Colonic mucosa (tissue), 4 donors: Measurements from ENCODE around the gene OR4B1. TPM values are rescaled to one million over a fixed set of nuclear protein-coding genes. Genes with fewer than 3 reads are reported as not detected.

Experiments
- DNase-seq: peaks from one replicate; pipeline ENCODE4 v3.0.0-alpha.2; 2020
- H3K27ac ChIP-seq: fragments of 200-600 bp; one replicate; pipeline ENCODE4 v1.8.0; 2021
- H3K27me3 ChIP-seq: fragments of 200-600 bp; one replicate; pipeline ENCODE4 v1.8.0; 2021
- H3K36me3 ChIP-seq: fragments of 200-600 bp; one replicate; pipeline ENCODE4 v1.8.0; 2021
- H3K4me1 ChIP-seq: fragments of 200-600 bp; one replicate; pipeline ENCODE4 v1.8.0; 2021; ENCODE audit warnings: mild to moderate bottlenecking
- H3K4me3 ChIP-seq: fragments of 200-600 bp; one replicate; pipeline ENCODE4 v1.8.0; 2021
- H3K9ac ChIP-seq, 2 donors: one replicate each; pipeline ENCODE4 v1.7.0; 2013; ENCODE audit warnings: control low read depth in 2 of 2, low read depth in 2 of 2, low read length in 2 of 2
- H3K9me3 ChIP-seq: fragments of 200-600 bp; one replicate; pipeline ENCODE4 v1.8.0; 2021
- intact Hi-C: fragments of 100-400 bp; cut with DNase I; formaldehyde crosslinking; loops from one replicate; pipeline ENCODE4 v1.14.1; 2022
- total RNA-seq, 2 donors: library from RNA; stranded (reverse); fragmentation: NEBNext Ultra II Directional in 1 of 2; extraction: Animal tissue kit (Norgen Biotek cat#: 25700) in 1 of 2; gene quantifications; one replicate each; pipeline ENCODE4 v1.2.1, GENCODE V29; 2021
- TF ChIP-seq, protein P1 (sequence below): fragments of 200-600 bp; IDR thresholded peaks from one replicate; pipeline ENCODE4 v1.8.0; 2022; ENCODE audit warnings: antibody characterized with exemption, mild to moderate bottlenecking
- donor health status: healthy.
- donor health status: DM: no; HTN: no; CAD: no.
- donor health status: DM: no; HTN: no; CAD: no.

The OR4B1 gene
- total RNA-seq, 2 donors from 2014 or later = not detected

DNA sequence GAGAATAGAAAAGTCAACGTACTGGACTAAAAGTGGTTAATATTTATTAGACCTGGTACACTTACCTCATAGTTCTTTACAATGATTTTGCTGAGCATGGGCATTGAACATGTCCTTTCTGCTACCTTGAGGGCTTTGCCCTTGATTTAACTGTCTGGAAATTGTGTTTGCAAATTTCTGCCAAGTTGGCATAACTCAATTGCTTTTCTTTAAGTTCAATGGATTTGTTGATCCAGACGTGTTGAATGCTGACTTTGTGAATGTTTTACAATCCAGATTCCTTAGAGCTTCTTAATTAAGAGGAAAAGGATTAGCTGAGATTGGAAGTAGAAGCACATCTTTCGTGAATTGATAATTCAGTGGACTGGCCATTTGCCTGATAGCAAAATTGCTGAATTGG, 21.1 kb downstream of the OR4B1 start:
- H3K4me3 ChIP-seq = no peak overlapping the region
- no peak for DNase-seq
- no peak overlapping the region for H3K9ac ChIP-seq
- intact Hi-C loops = no loop called here
- TF ChIP-seq, protein P1, sequence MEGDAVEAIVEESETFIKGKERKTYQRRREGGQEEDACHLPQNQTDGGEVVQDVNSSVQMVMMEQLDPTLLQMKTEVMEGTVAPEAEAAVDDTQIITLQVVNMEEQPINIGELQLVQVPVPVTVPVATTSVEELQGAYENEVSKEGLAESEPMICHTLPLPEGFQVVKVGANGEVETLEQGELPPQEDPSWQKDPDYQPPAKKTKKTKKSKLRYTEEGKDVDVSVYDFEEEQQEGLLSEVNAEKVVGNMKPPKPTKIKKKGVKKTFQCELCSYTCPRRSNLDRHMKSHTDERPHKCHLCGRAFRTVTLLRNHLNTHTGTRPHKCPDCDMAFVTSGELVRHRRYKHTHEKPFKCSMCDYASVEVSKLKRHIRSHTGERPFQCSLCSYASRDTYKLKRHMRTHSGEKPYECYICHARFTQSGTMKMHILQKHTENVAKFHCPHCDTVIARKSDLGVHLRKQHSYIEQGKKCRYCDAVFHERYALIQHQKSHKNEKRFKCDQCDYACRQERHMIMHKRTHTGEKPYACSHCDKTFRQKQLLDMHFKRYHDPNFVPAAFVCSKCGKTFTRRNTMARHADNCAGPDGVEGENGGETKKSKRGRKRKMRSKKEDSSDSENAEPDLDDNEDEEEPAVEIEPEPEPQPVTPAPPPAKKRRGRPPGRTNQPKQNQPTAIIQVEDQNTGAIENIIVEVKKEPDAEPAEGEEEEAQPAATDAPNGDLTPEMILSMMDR = no peak
- H3K27me3 ChIP-seq = no peaks in the 10 kb centered on the region
- H3K27ac ChIP-seq = no peak overlapping the region
- H3K36me3 ChIP-seq = no peaks in the 10 kb centered on the region
- H3K9me3 ChIP-seq = no peaks in the 10 kb centered on the region
- H3K4me1 ChIP-seq = no peaks in the 10 kb centered on the region

DNA sequence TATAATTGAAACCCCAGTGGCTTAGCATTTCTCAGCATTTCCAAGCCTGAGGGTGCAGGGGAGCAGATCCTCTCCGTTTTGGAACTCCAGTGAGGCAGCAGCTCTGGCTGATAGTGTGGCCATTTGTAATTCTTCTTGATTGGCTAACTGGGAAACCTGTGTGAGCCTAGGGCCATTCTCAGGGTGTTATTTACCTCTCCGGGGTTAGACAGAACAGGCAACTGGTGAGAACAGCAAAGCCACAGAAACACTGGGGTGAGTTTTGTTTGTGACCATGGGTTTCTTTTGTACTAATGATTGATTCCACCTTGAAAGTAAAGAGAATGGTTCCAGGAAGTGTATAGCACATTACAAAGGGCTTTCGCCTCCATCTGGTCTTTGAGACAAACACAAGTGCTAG, 25.9 kb downstream of the OR4B1 start:
- Histone ChIP-seq H3K27ac (no peak overlapping the region), H3K4me1 (no peaks in the 10 kb centered on the region), H3K9ac (no peak overlapping the region), H3K4me3 (no peak overlapping the region), H3K36me3 (no peaks in the 10 kb centered on the region), H3K9me3 (no peaks in the 10 kb centered on the region), H3K27me3 (no peaks in the 10 kb centered on the region)
- TF ChIP-seq, protein P1 = no peak
- intact Hi-C loops = no loop called here
- DNase-seq = no peak

DNA sequence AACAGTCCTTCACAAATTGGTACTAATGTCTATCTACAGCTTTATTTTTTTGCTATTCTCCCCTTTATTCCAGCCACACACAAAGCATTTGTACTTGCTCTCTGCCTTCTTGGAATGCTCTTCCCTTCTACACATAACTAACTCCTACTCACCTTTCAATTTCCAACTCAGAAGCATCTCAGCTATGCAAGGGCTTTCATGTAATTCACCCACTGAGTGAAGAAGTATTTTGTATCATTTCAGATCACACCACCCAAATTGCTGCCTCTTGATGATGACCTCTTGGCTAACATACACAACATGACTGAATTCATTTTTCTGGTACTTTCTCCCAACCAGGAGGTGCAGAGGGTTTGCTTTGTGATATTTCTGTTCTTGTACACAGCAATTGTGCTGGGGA, 28.2 kb downstream of the OR4B1 start, which contains the start of gene OR4X2:
Gene OR4X2 (plus strand): TSS at position 301 of the 400 bp plus-strand sequence. CDS start 0 bp downstream, at position 301.
- Histone ChIP-seq H3K4me3 (no peak within 1 kb of the TSS), H3K27me3 (no peaks in the 10 kb centered on the region), H3K36me3 (no peaks in the 10 kb centered on the region), H3K9me3 (no peaks in the 10 kb centered on the region), H3K27ac (no peak within 1 kb of the TSS), H3K9ac (no peak within 1 kb of the TSS), H3K4me1 (no peaks in the 10 kb centered on the region)
- no peak for DNase-seq
- intact Hi-C loops = no loop called here
- TF ChIP-seq, protein P1 = no peak

DNA sequence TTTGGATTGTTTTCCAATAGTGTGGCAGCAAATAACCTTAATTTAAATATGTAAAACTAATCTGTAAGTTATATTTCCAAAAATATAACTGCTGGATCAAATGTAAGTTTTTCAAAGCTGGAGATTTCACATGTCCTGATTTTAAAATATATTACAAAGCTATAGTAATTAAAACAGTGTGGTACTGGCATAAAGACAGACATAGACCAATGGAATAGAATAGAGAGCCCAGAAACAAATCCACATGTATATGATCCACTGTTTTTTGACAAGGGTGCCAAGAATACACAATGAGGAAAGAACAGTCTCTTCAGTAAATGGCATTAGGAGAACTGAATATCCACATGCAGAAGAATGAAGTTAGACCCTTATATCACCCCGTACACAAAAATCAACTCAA, 32.3 kb downstream of the OR4B1 start:
- no peak overlapping the region for H3K9ac ChIP-seq
- no peaks in the 10 kb centered on the region for H3K27me3 ChIP-seq
- no peak for DNase-seq
- TF ChIP-seq, protein P1 = no peak
- no peak overlapping the region for H3K4me3 ChIP-seq
- H3K4me1 ChIP-seq = no peaks in the 10 kb centered on the region
- no peaks in the 10 kb centered on the region for H3K36me3 ChIP-seq
- no peaks in the 10 kb centered on the region for H3K9me3 ChIP-seq
- no peak overlapping the region for H3K27ac ChIP-seq
- intact Hi-C loops = no loop called here

DNA sequence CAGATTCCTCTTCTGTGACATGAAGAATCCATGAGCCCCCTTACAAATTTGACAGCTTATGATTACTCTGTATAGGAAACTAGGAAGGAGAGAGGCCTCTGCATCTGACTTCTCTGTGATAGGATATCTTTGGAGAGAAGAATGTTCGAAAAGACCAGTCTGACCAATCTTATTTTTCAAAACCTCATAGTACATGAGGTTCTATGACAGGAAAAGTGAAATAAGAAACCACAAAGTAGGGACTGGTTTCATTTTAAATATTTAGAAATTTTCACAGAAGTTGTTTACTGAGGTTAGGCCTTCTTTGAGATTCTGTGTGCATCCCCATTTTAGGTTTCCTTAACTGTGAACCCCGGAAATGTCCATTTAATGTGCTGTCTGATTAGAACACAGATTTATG, 45.0 kb downstream of the OR4B1 start:
- intact Hi-C loops = no loop called here
- H3K9ac ChIP-seq = no peak overlapping the region
- no peak for DNase-seq
- no peaks in the 10 kb centered on the region for H3K36me3 ChIP-seq
- no peaks in the 10 kb centered on the region for H3K4me1 ChIP-seq
- no peak overlapping the region for H3K27ac ChIP-seq
- no peak overlapping the region for H3K4me3 ChIP-seq
- no peaks in the 10 kb centered on the region for H3K9me3 ChIP-seq
- H3K27me3 ChIP-seq = no peaks in the 10 kb centered on the region
- TF ChIP-seq, protein P1 = no peak

DNA sequence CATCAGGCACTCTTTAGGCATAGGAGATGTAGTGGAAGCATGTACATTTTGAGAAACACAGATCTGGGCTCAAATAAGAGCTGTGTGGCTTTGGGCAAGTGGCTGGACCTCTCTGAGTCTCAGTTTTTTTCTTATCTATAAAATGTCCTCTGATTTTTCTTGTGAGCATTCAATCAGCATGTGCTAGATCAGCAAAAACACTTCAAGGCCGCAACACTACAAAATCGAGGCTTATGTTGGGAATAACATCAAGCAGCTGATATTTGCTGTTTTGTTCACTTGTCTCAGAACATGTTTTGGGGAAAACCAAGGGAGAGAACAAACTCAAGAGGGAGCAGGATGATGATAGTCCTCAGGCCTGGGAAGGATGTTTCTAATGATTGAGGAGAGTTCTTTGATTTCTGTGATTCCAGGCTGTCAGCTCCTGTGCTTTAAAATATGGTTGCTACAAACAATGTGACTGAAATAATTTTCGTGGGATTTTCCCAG, 46.9 kb downstream of the OR4B1 start, which contains the start of gene OR4X1:
Gene OR4X1 (plus strand): TSS at position 439 of the 489 bp plus-strand sequence. CDS start 0 bp downstream, at position 439.
- no peak within 1 kb of the TSS for H3K9ac ChIP-seq
- DNase-seq = no peak
- no peaks in the 10 kb centered on the region for H3K36me3 ChIP-seq
- intact Hi-C loops = no loop called here
- H3K27me3 ChIP-seq = no peaks in the 10 kb centered on the region
- no peak within 1 kb of the TSS for H3K27ac ChIP-seq
- no peaks in the 10 kb centered on the region for H3K9me3 ChIP-seq
- H3K4me1 ChIP-seq = no peaks in the 10 kb centered on the region
- H3K4me3 ChIP-seq = no peak within 1 kb of the TSS
- TF ChIP-seq, protein P1 = no peak
